ENCODE results near the gene CYP2R1. TPM values are rescaled to one million over a fixed set of nuclear protein-coding genes. Genes with fewer than 3 reads are reported as not detected.
"Not testable (repeated sequence)": the region's sequence is repeated elsewhere in the genome, so short reads cannot be mapped to it uniquely, and the experiment has no call there.

The CYP2R1 gene
- total RNA-seq, 1 donor from 2014 or later = 23.5 TPM

DNA sequence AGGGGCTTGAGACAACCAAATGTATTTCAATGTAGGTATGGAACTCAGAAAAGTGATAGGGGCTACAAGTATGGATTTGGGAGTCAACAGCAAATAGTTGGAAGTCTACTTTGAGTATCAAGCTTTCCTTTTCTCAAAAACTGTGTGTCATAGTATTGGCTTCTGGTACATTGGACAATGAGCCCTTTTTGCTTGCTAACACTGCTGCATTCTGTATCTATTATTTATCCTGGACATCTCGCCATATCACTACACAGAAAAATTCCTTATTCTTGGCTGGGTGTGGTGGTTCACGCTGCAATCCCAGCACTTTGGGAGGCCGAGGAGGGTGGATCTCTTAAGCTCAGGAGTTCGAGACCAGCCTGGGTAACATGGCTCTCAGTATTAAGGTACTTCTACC, 18.4 kb downstream of the CYP2R1 start:
- no peak for DNase-seq
- Mint-ChIP-seq H3K27ac (ENCODE audit: unreplicated experiment) (no peak overlapping the region), H3K4me3 (ENCODE audit: unreplicated experiment) (no peak overlapping the region), H3K9me3 (ENCODE audit: unreplicated experiment) (no peaks in the 10 kb centered on the region), H3K4me1 (ENCODE audit: low read depth, unreplicated experiment) (no peaks in the 10 kb centered on the region), H3K36me3 (ENCODE audit: unreplicated experiment) (no peaks in the 10 kb centered on the region), H3K27me3 (ENCODE audit: unreplicated experiment) (no peaks in the 10 kb centered on the region)
- TF ChIP-seq, protein P1, sequence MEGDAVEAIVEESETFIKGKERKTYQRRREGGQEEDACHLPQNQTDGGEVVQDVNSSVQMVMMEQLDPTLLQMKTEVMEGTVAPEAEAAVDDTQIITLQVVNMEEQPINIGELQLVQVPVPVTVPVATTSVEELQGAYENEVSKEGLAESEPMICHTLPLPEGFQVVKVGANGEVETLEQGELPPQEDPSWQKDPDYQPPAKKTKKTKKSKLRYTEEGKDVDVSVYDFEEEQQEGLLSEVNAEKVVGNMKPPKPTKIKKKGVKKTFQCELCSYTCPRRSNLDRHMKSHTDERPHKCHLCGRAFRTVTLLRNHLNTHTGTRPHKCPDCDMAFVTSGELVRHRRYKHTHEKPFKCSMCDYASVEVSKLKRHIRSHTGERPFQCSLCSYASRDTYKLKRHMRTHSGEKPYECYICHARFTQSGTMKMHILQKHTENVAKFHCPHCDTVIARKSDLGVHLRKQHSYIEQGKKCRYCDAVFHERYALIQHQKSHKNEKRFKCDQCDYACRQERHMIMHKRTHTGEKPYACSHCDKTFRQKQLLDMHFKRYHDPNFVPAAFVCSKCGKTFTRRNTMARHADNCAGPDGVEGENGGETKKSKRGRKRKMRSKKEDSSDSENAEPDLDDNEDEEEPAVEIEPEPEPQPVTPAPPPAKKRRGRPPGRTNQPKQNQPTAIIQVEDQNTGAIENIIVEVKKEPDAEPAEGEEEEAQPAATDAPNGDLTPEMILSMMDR (IDR thresholded peaks at IDR 0.05; ENCODE audit: partially characterized antibody, unreplicated experiment) = no peak

DNA sequence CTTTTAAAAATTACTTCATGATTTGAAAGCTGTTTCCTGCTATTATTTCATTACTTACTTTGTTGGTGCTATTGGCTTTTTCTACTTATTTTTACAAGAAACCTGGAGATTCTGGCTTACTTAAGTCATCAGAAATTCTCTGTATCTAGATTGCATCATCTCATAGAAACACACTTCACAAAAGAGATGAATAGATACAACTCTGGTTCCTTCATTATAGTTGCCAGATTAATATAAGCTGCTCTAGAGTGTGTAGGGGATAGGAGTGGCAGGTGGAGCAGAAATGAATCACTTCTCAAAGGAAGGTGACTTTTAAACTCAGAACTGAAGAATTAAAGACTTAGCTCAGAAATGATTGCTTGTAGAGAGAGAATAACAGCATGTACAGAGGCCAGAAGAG, 20.0 kb downstream of the CYP2R1 start:
- Mint-ChIP-seq H3K9me3 (ENCODE audit: unreplicated experiment) (no peaks in the 10 kb centered on the region), H3K27ac (ENCODE audit: unreplicated experiment) (no peak overlapping the region), H3K4me1 (ENCODE audit: low read depth, unreplicated experiment) (no peaks in the 10 kb centered on the region), H3K4me3 (ENCODE audit: unreplicated experiment) (no peak overlapping the region), H3K36me3 (ENCODE audit: unreplicated experiment) (no peaks in the 10 kb centered on the region), H3K27me3 (ENCODE audit: unreplicated experiment) (no peaks in the 10 kb centered on the region)
- TF ChIP-seq, protein P1 (IDR thresholded peaks at IDR 0.05; ENCODE audit: partially characterized antibody, unreplicated experiment) = no peak
- DNase-seq = no peak

DNA sequence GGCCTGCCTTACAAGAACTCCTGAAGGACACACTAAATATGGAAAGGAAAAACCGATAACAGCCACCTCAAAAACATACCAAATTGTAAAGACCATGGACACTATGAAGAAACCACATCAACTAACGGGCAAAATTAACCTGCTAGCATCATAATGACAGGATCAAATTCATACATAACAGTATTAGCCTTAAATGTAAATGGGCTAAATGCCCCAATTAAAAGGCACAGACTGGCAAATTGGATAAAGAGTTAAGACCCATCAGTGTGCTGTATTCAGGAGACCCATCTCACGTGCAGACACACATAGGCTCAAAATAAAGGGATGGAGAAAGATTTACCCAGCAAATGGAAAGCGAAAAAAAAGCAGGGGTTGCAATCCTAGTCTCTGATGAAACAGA, 28.3 kb downstream of the CYP2R1 start:
- H3K9me3 Mint-ChIP-seq (ENCODE audit: unreplicated experiment); H3K4me1 Mint-ChIP-seq (ENCODE audit: low read depth, unreplicated experiment); DNase-seq; H3K27ac Mint-ChIP-seq (ENCODE audit: unreplicated experiment); H3K4me3 Mint-ChIP-seq (ENCODE audit: unreplicated experiment); H3K27me3 Mint-ChIP-seq (ENCODE audit: unreplicated experiment): not testable (repeated sequence)
- H3K36me3 Mint-ChIP-seq (ENCODE audit: unreplicated experiment) = peaks cover 11% of the 10 kb centered on the region

DNA sequence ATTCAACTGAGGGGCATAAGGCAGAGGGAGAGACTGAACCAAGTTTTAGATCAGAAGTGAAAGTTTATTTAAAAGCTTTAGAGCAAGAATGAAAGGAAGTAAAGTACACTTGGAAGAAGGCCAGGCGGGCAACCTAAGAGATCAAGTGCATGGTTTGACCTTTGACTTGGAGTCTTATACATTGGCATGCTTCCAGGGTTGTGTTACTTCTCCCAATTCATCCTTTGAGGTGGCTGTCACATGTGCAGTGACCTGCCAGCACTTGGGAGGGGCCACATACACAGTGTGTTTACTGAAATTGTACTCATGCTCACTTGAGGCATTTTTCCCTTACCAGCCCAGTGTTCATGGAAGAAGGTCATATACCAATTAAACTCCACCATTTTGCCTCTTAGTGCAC, 30.4 kb downstream of the CYP2R1 start:
- no peak for DNase-seq
- TF ChIP-seq, protein P1 (IDR thresholded peaks at IDR 0.05; ENCODE audit: partially characterized antibody, unreplicated experiment) = no peak
- Mint-ChIP-seq H3K27ac (ENCODE audit: unreplicated experiment) (no peak overlapping the region), H3K27me3 (ENCODE audit: unreplicated experiment) (no peaks in the 10 kb centered on the region), H3K4me3 (ENCODE audit: unreplicated experiment) (no peak overlapping the region), H3K36me3 (ENCODE audit: unreplicated experiment) (peaks cover 11% of the 10 kb centered on the region), H3K9me3 (ENCODE audit: unreplicated experiment) (peaks cover 2% of the 10 kb centered on the region), H3K4me1 (ENCODE audit: low read depth, unreplicated experiment) (no peaks in the 10 kb centered on the region)

DNA sequence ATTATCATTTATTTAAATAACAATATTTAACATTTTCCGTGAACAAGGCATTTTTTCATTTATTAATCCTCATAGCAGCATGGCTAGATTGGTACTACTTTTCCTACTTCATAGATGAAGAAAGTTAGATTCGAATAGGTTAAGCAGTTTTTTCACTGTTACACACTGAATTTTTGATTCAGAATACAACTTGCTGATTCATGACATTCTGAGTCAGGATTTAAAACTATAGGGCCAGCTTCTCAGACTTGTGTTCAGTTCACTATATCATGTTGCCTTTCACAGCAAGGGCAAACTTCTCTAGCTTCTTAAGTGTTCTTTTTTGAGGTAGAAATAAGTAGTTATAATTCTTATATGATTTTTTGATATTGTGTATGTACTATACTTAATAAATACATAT, 31.5 kb downstream of the CYP2R1 start:
- no peak overlapping the region for H3K27ac Mint-ChIP-seq (ENCODE audit: unreplicated experiment)
- peaks cover 2% of the 10 kb centered on the region for H3K9me3 Mint-ChIP-seq (ENCODE audit: unreplicated experiment)
- H3K27me3 Mint-ChIP-seq (ENCODE audit: unreplicated experiment) = no peaks in the 10 kb centered on the region
- H3K36me3 Mint-ChIP-seq (ENCODE audit: unreplicated experiment) = peaks cover 11% of the 10 kb centered on the region
- H3K4me1 Mint-ChIP-seq (ENCODE audit: low read depth, unreplicated experiment) = no peaks in the 10 kb centered on the region
- no peak overlapping the region for H3K4me3 Mint-ChIP-seq (ENCODE audit: unreplicated experiment)
- no peak for DNase-seq
- TF ChIP-seq, protein P1 (IDR thresholded peaks at IDR 0.05; ENCODE audit: partially characterized antibody, unreplicated experiment) = no peak

DNA sequence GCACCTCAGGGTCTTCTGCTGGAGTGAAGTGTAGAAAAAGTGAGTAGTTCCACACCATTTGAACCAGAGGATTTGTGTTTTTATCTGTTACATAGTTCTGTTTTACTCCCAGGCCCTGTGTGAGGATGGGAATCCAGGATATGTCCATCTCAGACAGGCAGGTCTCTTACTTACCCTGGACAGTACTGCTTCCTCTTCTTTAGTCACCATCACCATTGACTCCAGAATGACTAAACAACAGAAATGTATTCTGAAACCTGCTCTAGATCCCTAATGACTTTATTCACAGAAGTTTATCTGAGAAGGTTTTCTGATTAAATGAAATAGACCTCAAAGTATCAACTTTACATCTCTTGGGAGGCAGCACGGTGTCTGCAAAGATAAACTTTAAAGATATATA, 33.6 kb downstream of the CYP2R1 start:
- H3K27ac Mint-ChIP-seq (ENCODE audit: unreplicated experiment) = no peak overlapping the region
- TF ChIP-seq, protein P1 (IDR thresholded peaks at IDR 0.05; ENCODE audit: partially characterized antibody, unreplicated experiment) = no peak
- H3K4me1 Mint-ChIP-seq (ENCODE audit: low read depth, unreplicated experiment) = no peaks in the 10 kb centered on the region
- H3K9me3 Mint-ChIP-seq (ENCODE audit: unreplicated experiment) = no peaks in the 10 kb centered on the region
- no peak for DNase-seq
- no peak overlapping the region for H3K4me3 Mint-ChIP-seq (ENCODE audit: unreplicated experiment)
- no peaks in the 10 kb centered on the region for H3K36me3 Mint-ChIP-seq (ENCODE audit: unreplicated experiment)
- H3K27me3 Mint-ChIP-seq (ENCODE audit: unreplicated experiment) = no peaks in the 10 kb centered on the region
